ENCODE data around the gene SRD5A3.

- no peak for TF ChIP-seq CTCF (IDR thresholded peaks at IDR 0.05; ENCODE audit: low read depth, low read length)
- TF ChIP-seq POLR2A (IDR thresholded peaks at IDR 0.05; ENCODE audit: extremely low read depth, insufficient read length): no peak
- no peak for TF ChIP-seq MAX (IDR thresholded peaks at IDR 0.05; ENCODE audit: low read depth, low read length)
- TF ChIP-seq MYC (IDR thresholded peaks at IDR 0.05; ENCODE audit: low read depth, low read length): no peak
Measured at GRCh38 chr4:55372259-55372658, 26.2 kb downstream of the SRD5A3 start.
